Left lung (tissue), 10 donors: ENCODE data around the gene KRTAP10-6. TPM values are rescaled to one million over a fixed set of nuclear protein-coding genes. Genes with fewer than 3 reads are reported as not detected.
A peak's percentile ranks its signal among the peaks of the same experiment; 100 is the strongest.
"Not testable (repeated sequence)": the region's sequence is repeated elsewhere in the genome, so short reads cannot be mapped to it uniquely, and the experiment has no call there.

Source experiments
- ATAC-seq: fragments of 200-7000 bp; cut with Tn5 transposase; one replicate; pipeline ENCODE4 v1.9.1; 2020; ENCODE audit warnings: moderate library complexity
- DNase-seq, 4 donors: peaks; one replicate each; pipeline ENCODE4 v3.0.0-alpha.2; 2013 to 2020
- H3K27ac ChIP-seq, 2 donors: fragments of 200-600 bp; sonication (generic) in 1 of 2; one replicate each; pipeline versions ENCODE4 v1.5.0 to v1.8.0; 2020 to 2021
- H3K27me3 ChIP-seq, 2 donors: fragments of 200-600 bp; sonication (generic) in 1 of 2; one replicate each; pipeline versions ENCODE4 v1.5.0 to v1.8.0; 2020 to 2021
- H3K36me3 ChIP-seq, 2 donors: fragments of 200-600 bp; sonication (generic) in 1 of 2; one replicate each; pipeline versions ENCODE4 v1.5.0 to v1.8.0; 2020 to 2021
- H3K4me1 ChIP-seq, 2 donors: fragments of 200-600 bp; one replicate each; pipeline ENCODE4 v1.8.0; 2021
- H3K4me3 ChIP-seq, 2 donors: fragments of 200-600 bp; sonication (generic) in 1 of 2; one replicate each; pipeline versions ENCODE4 v1.5.0 to v1.8.0; 2020 to 2021; ENCODE audit warnings: mild to moderate bottlenecking in 1 of 2
- H3K9me3 ChIP-seq, 2 donors: fragments of 200-600 bp; sonication (generic) in 1 of 2; one replicate each; pipeline versions ENCODE4 v1.5.0 to v1.8.0; 2020 to 2021
- CTCF ChIP-seq, 2 donors: fragments of 200-600 bp; sonication (generic) in 1 of 2; IDR thresholded peaks; one replicate each; pipeline versions ENCODE4 v1.5.0 to v1.8.0; 2021; ENCODE audit warnings: antibody characterized with exemption in 2 of 2
- intact Hi-C, 2 donors: fragments of 100-400 bp; cut with DNase I; formaldehyde crosslinking; loops; one replicate each; pipeline versions ENCODE4 v1.11.2 to v1.14.2; 2022
- polyA plus RNA-seq, 6 donors: library from polyadenylated mRNA; unstranded; fragments of 120-200 nt; gene quantifications; one replicate each; pipeline ENCODE4 v1.2.1, GENCODE V29; 2013; ENCODE audit not compliant: insufficient read length in 6 of 6
- total RNA-seq, 2 donors: library from RNA; stranded (reverse); fragmentation: NEBNext Ultra II Directional; extraction: Animal tissue kit (Norgen Biotek cat#: 25700); gene quantifications; one replicate each; pipeline ENCODE4 v1.2.1, GENCODE V29; 2021
- donor health status: DM: no; HTN: yes; CAD: no.
- donor health status: DM: no; HTN: no; CAD: no.

KRTAP10-6 gene
- total and polyA plus RNA-seq, 8 donors: not detected

- no peak for TF ChIP-seq CTCF (IDR thresholded peaks at IDR 0.05)
- Histone ChIP-seq H3K4me1 (no peaks in the 10 kb centered on the region), H3K9me3 (no peaks in the 10 kb centered on the region), H3K4me3 (no peak overlapping the region), H3K27me3 (peaks cover 0 to 39% of the 10 kb centered on the region in 2 donors), H3K36me3 (no peaks in the 10 kb centered on the region), H3K27ac (no peak overlapping the region)
- intact Hi-C loops: no loop called here
- no peak for ATAC-seq
- no peak for DNase-seq
These were observed 3.9 kb upstream of the KRTAP10-6 start for GRCh38 chr21:44596068-44596725.

- no peak for TF ChIP-seq CTCF (IDR thresholded peaks at IDR 0.05)
- Histone ChIP-seq H3K4me1 (no peaks in the 10 kb centered on the region), H3K36me3 (no peaks in the 10 kb centered on the region), H3K27me3 (peaks cover 0 to 37% of the 10 kb centered on the region in 2 donors), H3K4me3 (no peak overlapping the region), H3K27ac (no peak overlapping the region), H3K9me3 (no peaks in the 10 kb centered on the region)
- no peak for DNase-seq
- intact Hi-C loops: no loop called here
- ATAC-seq: no peak
These were observed 3.2 kb upstream of the KRTAP10-6 start for GRCh38 chr21:44595524-44595923.

GRCh38 chr21:44594406-44594916 lies 2.2 kb upstream of the KRTAP10-6 start:
- H3K27ac ChIP-seq: no peak overlapping the region
- no peak overlapping the region for H3K4me3 ChIP-seq
- no peaks in the 10 kb centered on the region for H3K36me3 ChIP-seq
- ATAC-seq (no peak), DNase-seq (no peak)
- intact Hi-C loops: no loop called here
- peaks cover 0 to 37% of the 10 kb centered on the region in 2 donors for H3K27me3 ChIP-seq
- H3K4me1 ChIP-seq: no peaks in the 10 kb centered on the region
- H3K9me3 ChIP-seq: no peaks in the 10 kb centered on the region
- TF ChIP-seq CTCF (IDR thresholded peaks at IDR 0.05): no peak

GRCh38 chr21:44593598-44594405 lies 1.5 kb upstream of the KRTAP10-6 start:
- H3K27ac ChIP-seq: no peak overlapping the region
- intact Hi-C loops: no loop called here
- no peaks in the 10 kb centered on the region for H3K9me3 ChIP-seq
- H3K4me1 ChIP-seq: no peaks in the 10 kb centered on the region
- no peaks in the 10 kb centered on the region for H3K36me3 ChIP-seq
- no peak for TF ChIP-seq CTCF (IDR thresholded peaks at IDR 0.05)
- DNase-seq (peak in 2 of 4 donors; percentile 29 to 39), ATAC-seq (no peak)
- peaks cover 0 to 37% of the 10 kb centered on the region in 2 donors for H3K27me3 ChIP-seq
- no peak overlapping the region for H3K4me3 ChIP-seq

GRCh38 chr21:44591801-44592130 lies 539 bp downstream of the KRTAP10-6 start:
- H3K9me3 ChIP-seq, H3K4me3 ChIP-seq, DNase-seq, H3K36me3 ChIP-seq, intact Hi-C loops, H3K4me1 ChIP-seq, ATAC-seq, H3K27ac ChIP-seq: not testable (repeated sequence)
- peaks cover 0 to 37% of the 10 kb centered on the region in 2 donors for H3K27me3 ChIP-seq

- ATAC-seq, DNase-seq, intact Hi-C loops, H3K4me1 ChIP-seq, H3K36me3 ChIP-seq, H3K9me3 ChIP-seq, H3K27ac ChIP-seq, H3K4me3 ChIP-seq: not testable (repeated sequence)
- H3K27me3 ChIP-seq: peaks cover 0 to 44% of the 10 kb centered on the region in 2 donors
These were observed 1.2 kb downstream of the KRTAP10-6 start for GRCh38 chr21:44590897-44591800.
